Activated T-helper 9 cell treated with anti-CD3 and anti-CD28 coated beads, Interleukin-2, amount 50 U/mL, for 16 hours (primary cell): ENCODE data around the gene NDUFB10.
"Not testable (repeated sequence)": the region's sequence is repeated elsewhere in the genome, so short reads cannot be mapped to it uniquely, and the experiment has no call there.

Source experiments
- DNase-seq: peaks from one replicate; pipeline ENCODE4 v3.0.0-alpha.2; 2020; ENCODE audit warnings: low read depth

The NDUFB10 gene

GRCh38 chr16:1959269-1960039, at the start of gene NDUFB10:
TSS of gene NDUFB10 (plus strand) at chr16:1959538. CDS start at chr16:1959625, 87 bp downstream.
- DNase-seq, result peak; percentile 89

GRCh38 chr16:1909561-1910231, 49.6 kb upstream of the NDUFB10 start:
- DNase-seq, result no peak

GRCh38 chr16:1911467-1912214, 47.7 kb upstream of the NDUFB10 start:
- DNase-seq, result no peak

- no peak for DNase-seq
Observed at GRCh38 chr16:1912215-1912543, 47.2 kb upstream of the NDUFB10 start.

- DNase-seq, result no peak
Observed at GRCh38 chr16:1913327-1914083, 45.8 kb upstream of the NDUFB10 start.

GRCh38 chr16:1914084-1914608, 45.2 kb upstream of the NDUFB10 start:
- DNase-seq, result no peak

- no peak for DNase-seq
Observed at GRCh38 chr16:1914988-1915387, 44.4 kb upstream of the NDUFB10 start.

GRCh38 chr16:1915732-1916639, 43.4 kb upstream of the NDUFB10 start:
- DNase-seq, result no peak

GRCh38 chr16:1916640-1916990, 42.7 kb upstream of the NDUFB10 start:
- DNase-seq, result no peak

GRCh38 chr16:1917056-1917664, 42.2 kb upstream of the NDUFB10 start:
- DNase-seq, result no peak

- no peak for DNase-seq
Observed at GRCh38 chr16:1917665-1918350, 41.5 kb upstream of the NDUFB10 start.

GRCh38 chr16:1918351-1919326, 40.7 kb upstream of the NDUFB10 start, which contains the start of gene HS3ST6:
TSS of gene HS3ST6 (minus strand) at chr16:1918415. CDS start at chr16:1918323, 92 bp downstream.
- no peak for DNase-seq

- DNase-seq, result no peak
Observed at GRCh38 chr16:1919327-1919998, 39.9 kb upstream of the NDUFB10 start.

- DNase-seq, result not testable (repeated sequence)
Observed at GRCh38 chr16:1920122-1920521, 39.2 kb upstream of the NDUFB10 start.

GRCh38 chr16:1920727-1921171, 38.6 kb upstream of the NDUFB10 start:
- no peak for DNase-seq

- DNase-seq, result no peak
Observed at GRCh38 chr16:1922357-1922756, 37.0 kb upstream of the NDUFB10 start.

GRCh38 chr16:1923299-1924034, 35.9 kb upstream of the NDUFB10 start:
- DNase-seq, result no peak
